Omental fat pad (tissue), 4 donors: ENCODE measurements around the gene LIMCH1. TPM values are rescaled to one million over a fixed set of nuclear protein-coding genes. Genes with fewer than 3 reads are reported as not detected.
"Not testable (repeated sequence)": the region's sequence is repeated elsewhere in the genome, so short reads cannot be mapped to it uniquely, and the experiment has no call there.

Experiments used
- ATAC-seq: fragments of 150-250 bp; one replicate; pipeline ENCODE4 v1.9.1; 2016; ENCODE audit warnings: mild to moderate bottlenecking, moderate library complexity; ENCODE audit not compliant: low FRiP score
- DNase-seq: peaks from one replicate; pipeline ENCODE4 v3.0.0-alpha.2; 2019; ENCODE audit warnings: low spot score
- total RNA-seq, 4 donors: library from RNA; depleted of rRNA; stranded (reverse); fragments of >200 nt; gene quantifications; one replicate each; pipeline ENCODE4 v1.1.0, GENCODE V29; 2016
- TF ChIP-seq, protein P1 (sequence below), 3 donors: fragments of 450-650 bp; IDR thresholded peaks; one replicate each; pipeline ENCODE4 v1.5.1; 2016 to 2017; ENCODE audit warnings: antibody characterized with exemption in 3 of 3, mild to moderate bottlenecking in 3 of 3, moderate library complexity in 2 of 3

The LIMCH1 gene
- total RNA-seq, 4 donors from 2014 or later: 29.4 to 112 (median 44.9) TPM

DNA sequence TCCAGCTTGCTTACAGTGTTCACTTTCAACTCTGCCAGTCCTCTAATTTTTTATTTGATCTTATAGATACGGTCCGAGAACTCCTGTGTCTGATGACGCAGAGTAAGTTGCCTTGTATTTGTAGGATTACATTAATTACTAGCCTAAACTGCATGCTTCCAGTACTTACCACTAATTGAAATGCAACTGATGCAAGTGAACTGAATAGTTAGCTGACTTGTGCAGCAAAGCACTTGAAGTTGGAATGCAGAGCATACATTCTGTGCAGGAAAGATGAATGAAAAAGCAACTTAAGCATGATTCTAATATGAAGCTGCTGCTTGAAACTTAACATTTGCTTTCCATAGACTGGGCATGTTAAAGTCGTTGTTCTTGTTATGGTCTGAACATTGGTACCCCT lies 100.9 kb downstream of the LIMCH1 start:
- ATAC-seq (no peak), DNase-seq (no peak)
- TF ChIP-seq, protein P1, sequence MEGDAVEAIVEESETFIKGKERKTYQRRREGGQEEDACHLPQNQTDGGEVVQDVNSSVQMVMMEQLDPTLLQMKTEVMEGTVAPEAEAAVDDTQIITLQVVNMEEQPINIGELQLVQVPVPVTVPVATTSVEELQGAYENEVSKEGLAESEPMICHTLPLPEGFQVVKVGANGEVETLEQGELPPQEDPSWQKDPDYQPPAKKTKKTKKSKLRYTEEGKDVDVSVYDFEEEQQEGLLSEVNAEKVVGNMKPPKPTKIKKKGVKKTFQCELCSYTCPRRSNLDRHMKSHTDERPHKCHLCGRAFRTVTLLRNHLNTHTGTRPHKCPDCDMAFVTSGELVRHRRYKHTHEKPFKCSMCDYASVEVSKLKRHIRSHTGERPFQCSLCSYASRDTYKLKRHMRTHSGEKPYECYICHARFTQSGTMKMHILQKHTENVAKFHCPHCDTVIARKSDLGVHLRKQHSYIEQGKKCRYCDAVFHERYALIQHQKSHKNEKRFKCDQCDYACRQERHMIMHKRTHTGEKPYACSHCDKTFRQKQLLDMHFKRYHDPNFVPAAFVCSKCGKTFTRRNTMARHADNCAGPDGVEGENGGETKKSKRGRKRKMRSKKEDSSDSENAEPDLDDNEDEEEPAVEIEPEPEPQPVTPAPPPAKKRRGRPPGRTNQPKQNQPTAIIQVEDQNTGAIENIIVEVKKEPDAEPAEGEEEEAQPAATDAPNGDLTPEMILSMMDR (IDR thresholded peaks at IDR 0.05): no peak

DNA sequence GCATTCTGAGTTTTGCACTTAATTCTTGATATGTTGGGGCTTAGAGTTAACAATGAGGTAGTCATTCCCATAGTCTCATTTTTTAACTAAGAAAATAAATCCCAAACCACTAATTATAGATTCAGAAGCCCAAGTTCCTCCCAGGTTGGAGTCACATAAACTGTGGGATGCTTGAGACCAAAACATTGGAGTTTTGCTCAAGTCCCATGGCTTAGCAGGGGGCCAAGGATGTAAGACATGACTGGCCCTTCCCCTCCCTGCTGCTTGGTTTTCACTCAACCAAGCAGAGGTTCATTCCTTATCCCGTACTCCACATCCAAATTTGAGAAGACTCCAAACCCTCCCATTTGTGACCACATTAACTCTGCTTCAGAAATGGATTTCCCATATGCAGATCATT lies 101.3 kb downstream of the LIMCH1 start:
- TF ChIP-seq, protein P1 (IDR thresholded peaks at IDR 0.05): no peak
- ATAC-seq (no peak), DNase-seq (no peak)

GRCh38 chr4:41640906-41641305 lies 102.9 kb downstream of the LIMCH1 start:
- TF ChIP-seq, protein P1 (IDR thresholded peaks at IDR 0.05): no peak
- DNase-seq (no peak), ATAC-seq (no peak)

- DNase-seq, ATAC-seq: not testable (repeated sequence)
These were observed 104.8 kb downstream of the LIMCH1 start for GRCh38 chr4:41642746-41643145.

GRCh38 chr4:41643331-41643730 lies 105.4 kb downstream of the LIMCH1 start:
- DNase-seq (no peak), ATAC-seq (no peak)
- TF ChIP-seq, protein P1 (IDR thresholded peaks at IDR 0.05): no peak

GRCh38 chr4:41644288-41644914 lies 106.4 kb downstream of the LIMCH1 start:
- TF ChIP-seq, protein P1 (IDR thresholded peaks at IDR 0.05): peak in 1 of 3 donors; percentile 61
- ATAC-seq (peak; percentile 73), DNase-seq (peak; percentile 44)

GRCh38 chr4:41644915-41645295 lies 106.9 kb downstream of the LIMCH1 start:
- TF ChIP-seq, protein P1 (IDR thresholded peaks at IDR 0.05): no peak
- DNase-seq: no peak
- no peak for ATAC-seq
